Stimulated activated CD8-positive, alpha-beta memory T cell treated with anti-CD3 and anti-CD28 coated beads, Interleukin-7, amount 100 ng/mL, for 48 hours (primary cell): ENCODE results near the gene RITA1.
"Not testable (repeated sequence)": the region's sequence is repeated elsewhere in the genome, so short reads cannot be mapped to it uniquely, and the experiment has no call there.

Experiments
- DNase-seq, 2 donors: peaks; one replicate each; pipeline ENCODE4 v3.0.0-alpha.2; 2020; ENCODE audit warnings: low read depth in 1 of 2; ENCODE audit errors: extremely low read depth in 1 of 2

The RITA1 gene

GRCh38 chr12:113201187-113202177, 16.0 kb downstream of the RITA1 start:
- DNase-seq = no peak

GRCh38 chr12:113202300-113203075, 17.0 kb downstream of the RITA1 start:
- DNase-seq = no peak

- no peak for DNase-seq
Measured at GRCh38 chr12:113203852-113204760, 18.6 kb downstream of the RITA1 start.

GRCh38 chr12:113204804-113205203, 19.3 kb downstream of the RITA1 start:
- no peak for DNase-seq

- not testable (repeated sequence) for DNase-seq
Measured at GRCh38 chr12:113206802-113207201, 21.3 kb downstream of the RITA1 start.

- DNase-seq = no peak
Measured at GRCh38 chr12:113207613-113208040, 22.1 kb downstream of the RITA1 start.

- DNase-seq = peak; percentile 58 to 71
Measured at GRCh38 chr12:113208041-113208934, 22.8 kb downstream of the RITA1 start.

GRCh38 chr12:113211160-113211559, 25.6 kb downstream of the RITA1 start:
- no peak for DNase-seq

GRCh38 chr12:113214895-113215400, 29.4 kb downstream of the RITA1 start:
- no peak for DNase-seq

GRCh38 chr12:113216027-113216426, 30.5 kb downstream of the RITA1 start:
- no peak for DNase-seq

- DNase-seq = no peak
Measured at GRCh38 chr12:113220593-113221180, 35.2 kb downstream of the RITA1 start.

GRCh38 chr12:113221181-113221996, 35.9 kb downstream of the RITA1 start, which contains the start of gene TPCN1:
TSS of gene TPCN1 (plus strand) at chr12:113221464. CDS start at chr12:113226853, 5,389 bp downstream.
- DNase-seq = peak; percentile 96 to 99

GRCh38 chr12:113221997-113222729, 36.6 kb downstream of the RITA1 start:
- no peak for DNase-seq

- DNase-seq = no peak
Measured at GRCh38 chr12:113222730-113223531, 37.4 kb downstream of the RITA1 start.

GRCh38 chr12:113224955-113225354, 39.4 kb downstream of the RITA1 start:
- no peak for DNase-seq
